DMS 273 (cell line): ENCODE results near the gene CYSTM1.

Experiments used
- DNase-seq: peaks from one replicate; lab custom pipeline; 2025; ENCODE audit not compliant: unreplicated experiment; lab: John Stamatoyannopoulos, UW

The CYSTM1 gene

GRCh38 chr5:140174465-140175366 is at the start of gene CYSTM1:
TSS of gene CYSTM1 (plus strand) at chr5:140175188. CDS start at chr5:140194466, 19,278 bp downstream.
- peak; percentile 99 for DNase-seq

- DNase-seq: no peak
Observed at GRCh38 chr5:140125637-140126036, 49.4 kb upstream of the CYSTM1 start, which contains the start of gene IGIP. TSS of gene IGIP (plus strand) at chr5:140125937. CDS start at chr5:140128477, 2,540 bp downstream.

- DNase-seq: no peak
Observed at GRCh38 chr5:140126315-140127012, 48.5 kb upstream of the CYSTM1 start.

DNA sequence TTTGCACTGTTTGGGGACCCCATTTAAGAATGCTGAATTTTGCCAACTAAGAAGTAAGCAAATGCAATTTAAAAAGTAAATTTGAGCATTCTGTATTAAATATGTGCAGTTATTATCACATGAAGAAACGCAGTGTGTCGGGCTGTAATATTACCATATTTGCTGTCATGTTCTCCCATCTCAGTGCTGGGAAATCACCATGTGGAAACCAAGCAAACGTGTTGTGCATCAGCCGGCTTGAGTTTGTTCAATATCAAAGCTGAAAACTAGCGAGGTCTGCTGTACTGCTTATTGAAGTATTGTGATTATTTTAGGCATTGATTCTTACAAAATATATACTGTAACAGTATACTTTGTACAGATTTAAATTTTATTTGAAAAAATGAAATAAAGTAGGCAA is 46.6 kb upstream of the CYSTM1 start:
- DNase-seq: no peak

GRCh38 chr5:140130949-140131733 is 43.8 kb upstream of the CYSTM1 start:
- no peak for DNase-seq

DNA sequence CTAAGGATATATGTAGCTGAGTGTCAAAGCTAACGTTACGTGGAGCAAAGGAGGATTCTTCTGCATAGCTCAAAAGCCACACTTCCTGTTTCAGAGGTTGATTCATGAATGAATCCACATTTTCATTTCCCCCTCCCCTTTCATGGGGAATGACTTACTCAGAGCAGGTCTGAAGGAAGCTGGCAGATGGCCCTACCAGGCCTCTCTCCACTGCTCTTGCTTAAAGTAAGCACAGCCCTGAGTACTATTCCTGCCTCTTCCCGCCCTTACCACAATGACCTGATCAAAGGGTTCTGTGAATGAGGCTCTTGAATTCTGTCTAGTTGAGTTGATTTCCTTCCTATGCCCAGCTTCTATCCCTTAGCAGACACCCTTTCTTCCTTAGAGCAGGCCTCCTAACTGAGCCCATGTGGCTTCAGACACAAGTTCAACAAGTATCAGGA is 43.0 kb upstream of the CYSTM1 start:
- DNase-seq: peak; percentile 66

- DNase-seq: no peak
Observed at GRCh38 chr5:140133514-140134167, 41.3 kb upstream of the CYSTM1 start.

GRCh38 chr5:140134277-140134935 is 40.6 kb upstream of the CYSTM1 start:
- DNase-seq: no peak

GRCh38 chr5:140135127-140135526 is 39.9 kb upstream of the CYSTM1 start:
- no peak for DNase-seq

GRCh38 chr5:140136624-140137023 is 38.4 kb upstream of the CYSTM1 start:
- DNase-seq: no peak

DNA sequence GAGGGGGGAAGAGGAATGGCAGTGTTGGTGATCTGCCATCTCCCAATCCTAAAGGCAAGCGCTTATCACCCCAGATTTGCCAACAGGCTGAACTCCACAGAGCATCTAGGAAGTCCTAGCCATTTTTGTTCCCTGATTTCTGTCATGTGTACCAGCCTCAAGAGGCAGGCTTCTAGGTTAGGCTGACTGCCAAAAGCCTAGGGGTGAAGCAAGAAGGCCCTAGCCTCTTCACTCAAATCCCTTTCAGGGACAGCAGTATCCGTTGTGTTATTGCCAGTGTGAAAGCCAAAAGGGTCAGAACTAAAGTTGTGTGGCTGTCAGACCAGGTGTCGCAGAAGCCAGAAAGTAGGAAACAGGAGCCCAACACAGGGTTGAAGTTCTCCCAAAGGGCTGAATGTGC is 34.6 kb upstream of the CYSTM1 start:
- DNase-seq: peak; percentile 20

DNA sequence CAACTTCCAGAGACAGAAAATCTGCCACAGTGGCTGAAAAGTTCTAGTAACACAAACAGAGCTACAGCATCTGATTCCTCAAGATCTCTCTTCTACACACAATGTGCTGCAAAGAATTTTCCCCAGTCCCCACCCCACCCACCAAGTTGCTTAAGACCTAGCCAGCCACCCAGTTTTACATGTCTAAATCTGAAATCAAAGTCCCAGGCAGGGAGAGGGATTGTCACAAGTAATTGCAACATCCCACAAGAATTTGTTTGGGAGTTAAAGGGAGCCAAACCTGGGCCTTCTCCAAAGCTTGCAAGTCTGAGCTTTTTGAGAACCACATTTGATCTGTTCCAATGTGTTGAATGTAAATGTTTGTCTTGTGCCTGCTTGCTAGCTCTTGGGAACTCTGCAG is 33.7 kb upstream of the CYSTM1 start:
- DNase-seq: no peak

- no peak for DNase-seq
Observed at GRCh38 chr5:140142246-140142645, 32.7 kb upstream of the CYSTM1 start.

DNA sequence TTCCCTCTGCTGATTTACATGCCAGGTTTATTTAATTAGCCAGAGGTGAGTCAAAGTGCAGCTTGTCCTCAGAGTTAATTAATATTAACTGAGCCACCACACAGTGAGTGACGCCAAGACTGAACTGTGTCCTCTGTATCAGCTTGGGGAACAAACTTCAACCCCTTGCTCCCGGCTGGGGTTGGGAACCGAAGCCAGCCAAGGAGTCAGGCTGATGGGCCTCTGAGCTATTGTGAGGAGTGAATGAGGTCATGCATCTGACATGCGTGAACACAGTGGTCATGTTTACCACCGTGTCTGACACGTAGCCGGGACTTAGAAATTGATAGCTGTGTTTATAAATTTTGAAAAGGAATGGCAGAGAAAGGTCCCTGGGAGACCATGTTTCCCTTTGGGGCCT is 32.1 kb upstream of the CYSTM1 start:
- no peak for DNase-seq

DNA sequence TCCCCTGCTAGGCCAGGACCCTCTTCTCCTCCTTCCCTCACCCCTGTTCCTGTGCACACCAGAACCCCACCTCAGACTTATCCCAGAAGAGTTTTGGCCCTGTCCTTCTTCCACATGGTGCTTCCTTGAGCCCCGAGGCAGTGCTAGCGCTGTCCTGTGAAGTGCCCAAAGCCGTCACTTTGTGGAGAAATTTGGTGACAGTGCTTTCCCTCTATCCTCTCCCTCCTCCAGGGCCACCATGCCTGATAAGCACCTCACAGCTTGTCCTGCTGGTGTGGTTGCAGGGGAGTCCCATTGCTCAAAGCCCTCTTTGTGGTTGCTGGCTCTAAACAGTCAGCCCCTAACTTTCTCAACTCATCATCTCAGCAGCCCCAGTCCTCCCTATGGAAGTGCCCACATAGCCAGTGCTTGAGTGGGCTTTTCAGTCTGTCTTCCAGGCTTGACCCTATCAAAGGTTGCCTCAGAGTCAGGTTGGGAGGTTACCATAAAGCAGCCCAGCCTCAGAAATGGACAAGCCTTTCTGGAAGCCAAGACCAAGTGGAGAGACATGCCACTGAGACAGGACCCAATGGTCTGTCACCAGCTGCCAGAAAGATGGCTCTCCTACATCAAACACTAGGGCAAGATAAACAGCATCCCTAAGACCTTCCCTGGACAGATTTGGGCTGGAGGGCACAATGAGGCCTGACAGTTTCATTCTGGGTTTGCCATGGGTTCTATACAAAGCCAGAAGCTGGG is 31.3 kb upstream of the CYSTM1 start:
- DNase-seq: no peak

GRCh38 chr5:140145256-140145655 is 29.7 kb upstream of the CYSTM1 start:
- DNase-seq: no peak

DNA sequence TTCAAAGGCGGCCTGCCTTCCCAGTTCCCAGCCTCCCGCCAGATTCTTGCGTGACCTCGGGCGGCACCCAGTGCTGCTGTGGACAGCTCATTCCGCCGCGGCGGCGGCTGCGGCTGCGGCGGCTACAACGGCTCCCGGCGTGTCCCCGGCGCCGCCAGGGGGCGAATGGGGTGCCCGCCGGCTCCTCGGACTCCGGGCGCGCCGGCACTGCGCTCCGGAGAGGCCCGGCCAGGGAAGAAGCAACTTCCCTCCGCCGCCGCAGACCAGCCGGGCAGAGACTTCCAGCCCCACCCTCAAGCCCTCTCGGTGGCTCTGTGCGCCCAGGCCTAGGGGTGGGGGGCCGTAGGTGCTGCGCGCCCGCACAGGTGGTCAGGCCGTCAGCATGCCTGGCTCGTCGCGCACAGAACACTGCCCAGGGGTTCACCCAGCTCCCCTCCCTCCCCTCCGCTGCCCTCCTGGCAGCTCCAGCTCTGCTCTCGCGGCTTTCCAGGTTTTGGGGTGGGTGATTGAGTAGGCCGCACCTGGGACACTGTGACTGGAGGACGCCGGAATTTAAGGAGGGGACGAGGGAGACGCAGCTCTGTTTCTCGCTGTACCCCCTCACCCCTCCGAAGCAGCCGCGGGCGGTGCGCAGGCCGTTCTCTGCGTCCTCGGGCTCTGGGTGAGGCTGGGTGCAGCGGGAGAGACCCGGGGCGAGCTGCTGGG is 29.0 kb upstream of the CYSTM1 start:
- peak; percentile 87 for DNase-seq

GRCh38 chr5:140146523-140146842 is 28.5 kb upstream of the CYSTM1 start:
- no peak for DNase-seq

DNA sequence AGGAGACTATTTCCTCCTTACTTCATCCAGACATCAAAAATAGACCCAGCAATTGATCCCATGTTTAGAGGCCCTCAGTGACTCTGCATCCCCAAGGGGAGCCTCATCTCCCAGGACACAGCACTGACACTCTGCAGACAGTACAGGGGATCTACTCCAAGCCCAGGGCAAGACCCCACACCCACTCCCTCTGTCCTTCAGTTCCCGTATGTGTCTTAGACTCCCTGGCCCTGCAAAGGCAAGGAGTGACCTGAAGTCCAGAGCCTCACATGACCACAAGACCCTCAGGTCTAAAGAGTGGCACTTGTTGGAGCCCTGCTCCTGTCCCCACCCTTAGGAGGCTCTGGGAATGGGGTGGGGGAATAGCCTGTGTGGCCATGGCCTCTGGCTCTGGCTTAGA is 27.5 kb upstream of the CYSTM1 start:
- DNase-seq: no peak
